HepG2 (cell line): ENCODE data around the gene ZNF212. TPM values are rescaled to one million over a fixed set of nuclear protein-coding genes. Genes with fewer than 3 reads are reported as not detected.

ENCODE experiments used
- KIAA2018 ChIP-seq: sonication (generic); formaldehyde crosslinking; IDR thresholded peaks from 2 replicates; pipeline ENCODE4 v1.5.0; 2020; ENCODE audit warnings: mild to moderate bottlenecking, missing genetic modification reagents, borderline replicate concordance
- KLF11 ChIP-seq: IDR thresholded peaks from 2 replicates; pipeline ENCODE4 v1.6.1; 2016; ENCODE audit warnings: missing compliant biosample characterization
- SP4 ChIP-seq: sonication (generic); formaldehyde crosslinking; IDR thresholded peaks from 2 replicates; pipeline ENCODE4 v1.8.1; 2023; ENCODE audit warnings: mild to moderate bottlenecking, missing genetic modification reagents
- SSRP1 ChIP-seq: IDR thresholded peaks from 2 replicates; pipeline ENCODE4 v1.6.1; 2016; ENCODE audit warnings: control low read depth
- ZBTB14 ChIP-seq: sonication (generic); formaldehyde crosslinking; IDR thresholded peaks from 2 replicates; pipeline ENCODE4 v1.4.0; 2020; ENCODE audit warnings: missing genetic modification reagents
- ZBTB37 ChIP-seq: sonication (generic); formaldehyde crosslinking; IDR thresholded peaks from 2 replicates; pipeline ENCODE4 v1.4.0; 2020; ENCODE audit warnings: mild to moderate bottlenecking, missing genetic modification reagents
- ZNF501 ChIP-seq: sonication (generic); formaldehyde crosslinking; IDR thresholded peaks from 2 replicates; pipeline ENCODE4 v1.5.1; 2020; ENCODE audit warnings: mild to moderate bottlenecking, moderate library complexity, missing genetic modification reagents
- ZNF564 ChIP-seq: sonication (generic); formaldehyde crosslinking; IDR thresholded peaks from 2 replicates; pipeline ENCODE4 v1.8.1; 2023; ENCODE audit warnings: mild to moderate bottlenecking, missing genetic modification reagents
- ZNF569 ChIP-seq: sonication (generic); formaldehyde crosslinking; IDR thresholded peaks from 2 replicates; pipeline ENCODE4 v1.5.0; 2020; ENCODE audit warnings: mild to moderate bottlenecking, missing genetic modification reagents, moderate library complexity, borderline replicate concordance
- ZNF609 ChIP-seq: sonication (generic); formaldehyde crosslinking; IDR thresholded peaks from 2 replicates; pipeline ENCODE4 v1.4.0; 2020; ENCODE audit warnings: mild to moderate bottlenecking, missing genetic modification reagents, borderline replicate concordance
- polyA plus RNA-seq, 8 experiments: library from polyadenylated mRNA; depleted of rRNA in 3 of 8; stranded (reverse) in 7 of 8; unstranded in 1 of 8; fragments of >200 nt; fragmentation: Illumina TruSeq in 4 of 8; extraction: Trizol in 4 of 8; gene quantifications; 2 replicates each; pipeline versions ENCODE4 v1.2.1 to v1.2.3, GENCODE V29; 2011 to 2016; ENCODE audit warnings: low read depth in 4 of 8, missing spikeins in 1 of 8, mixed read lengths in 1 of 8; ENCODE audit not compliant: insufficient read depth in 1 of 8
- total RNA-seq, 5 experiments: library from RNA; depleted of rRNA; stranded (reverse); fragments of >200 nt; fragmentation: Illumina TruSeq; extraction: Trizol; gene quantifications; 2 replicates each; pipeline ENCODE4 v1.2.3, GENCODE V29; 2016; ENCODE audit warnings: low read depth in 1 of 5

The ZNF212 gene
- total and polyA plus RNA-seq, 2 of the 13 experiments (the other 11 are each of a cell fraction or from before 2014, with no cell fraction given): 2.6 to 3.8 TPM

- TF ChIP-seq ZNF609 (CRISPR knock-in tag) (peak; percentile 68; the same call in 1 of the 2 replicates), ZBTB14 (0 out of 2 replicates have a peak, but pooled peaks have one; percentile 48), KLF11 (CRISPR knock-in tag) (no peak), ZNF569 (no peak), ZNF501 (CRISPR knock-in tag) (no peak), SP4 (peak; percentile 88), KIAA2018 (no peak), SSRP1 (CRISPR knock-in tag) (no peak), ZNF564 (CRISPR knock-in tag) (peak; percentile 91), ZBTB37 (CRISPR knock-in tag) (no peak)
These were observed 22.6 kb downstream of the ZNF212 start, which contains the start of gene ZNF783 (continued) for GRCh38 chr7:149261829-149262617.
